Measurements from ENCODE around the gene ZC3H10. TPM values are rescaled to one million over a fixed set of nuclear protein-coding genes. Genes with fewer than 3 reads are reported as not detected.
"Not testable (repeated sequence)": the region's sequence is repeated elsewhere in the genome, so short reads cannot be mapped to it uniquely, and the experiment has no call there.

The ZC3H10 gene
- polyA plus RNA-seq, 1 experiment, result 1.6 TPM

GRCh38 chr12:56115329-56115728 is 2.7 kb upstream of the ZC3H10 start:
- ChIA-PET POLR2A (interaction anchor here (0.7 to 1.3 kb wide), 2 partner anchors 11 to 176 kb away, joined by 5 to 12 read pairs; partner anchors contain the start of gene PA2G4), CTCF (interaction anchor here (1.4 kb wide), 1 partner anchor 8 kb away, joined by 4 read pairs; no protein-coding TSS in a partner anchor)
- Histone ChIP-seq H3K36me3 (ENCODE audit: control insufficient read depth, insufficient read depth, low read length) (peaks cover 13% of the 10 kb centered on the region), H3K27me3 (ENCODE audit: control insufficient read depth, insufficient read depth, low read length) (no peaks in the 10 kb centered on the region), H3K4me3 (ENCODE audit: low read depth, low read length) (peak overlapping the region; percentile 71)
- DNase-seq (ENCODE audit: low read depth), result no peak
- TF ChIP-seq, protein P1, sequence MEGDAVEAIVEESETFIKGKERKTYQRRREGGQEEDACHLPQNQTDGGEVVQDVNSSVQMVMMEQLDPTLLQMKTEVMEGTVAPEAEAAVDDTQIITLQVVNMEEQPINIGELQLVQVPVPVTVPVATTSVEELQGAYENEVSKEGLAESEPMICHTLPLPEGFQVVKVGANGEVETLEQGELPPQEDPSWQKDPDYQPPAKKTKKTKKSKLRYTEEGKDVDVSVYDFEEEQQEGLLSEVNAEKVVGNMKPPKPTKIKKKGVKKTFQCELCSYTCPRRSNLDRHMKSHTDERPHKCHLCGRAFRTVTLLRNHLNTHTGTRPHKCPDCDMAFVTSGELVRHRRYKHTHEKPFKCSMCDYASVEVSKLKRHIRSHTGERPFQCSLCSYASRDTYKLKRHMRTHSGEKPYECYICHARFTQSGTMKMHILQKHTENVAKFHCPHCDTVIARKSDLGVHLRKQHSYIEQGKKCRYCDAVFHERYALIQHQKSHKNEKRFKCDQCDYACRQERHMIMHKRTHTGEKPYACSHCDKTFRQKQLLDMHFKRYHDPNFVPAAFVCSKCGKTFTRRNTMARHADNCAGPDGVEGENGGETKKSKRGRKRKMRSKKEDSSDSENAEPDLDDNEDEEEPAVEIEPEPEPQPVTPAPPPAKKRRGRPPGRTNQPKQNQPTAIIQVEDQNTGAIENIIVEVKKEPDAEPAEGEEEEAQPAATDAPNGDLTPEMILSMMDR (IDR thresholded peaks at IDR 0.05; ENCODE audit: insufficient read depth, low read depth, low read length), result no peak

DNA sequence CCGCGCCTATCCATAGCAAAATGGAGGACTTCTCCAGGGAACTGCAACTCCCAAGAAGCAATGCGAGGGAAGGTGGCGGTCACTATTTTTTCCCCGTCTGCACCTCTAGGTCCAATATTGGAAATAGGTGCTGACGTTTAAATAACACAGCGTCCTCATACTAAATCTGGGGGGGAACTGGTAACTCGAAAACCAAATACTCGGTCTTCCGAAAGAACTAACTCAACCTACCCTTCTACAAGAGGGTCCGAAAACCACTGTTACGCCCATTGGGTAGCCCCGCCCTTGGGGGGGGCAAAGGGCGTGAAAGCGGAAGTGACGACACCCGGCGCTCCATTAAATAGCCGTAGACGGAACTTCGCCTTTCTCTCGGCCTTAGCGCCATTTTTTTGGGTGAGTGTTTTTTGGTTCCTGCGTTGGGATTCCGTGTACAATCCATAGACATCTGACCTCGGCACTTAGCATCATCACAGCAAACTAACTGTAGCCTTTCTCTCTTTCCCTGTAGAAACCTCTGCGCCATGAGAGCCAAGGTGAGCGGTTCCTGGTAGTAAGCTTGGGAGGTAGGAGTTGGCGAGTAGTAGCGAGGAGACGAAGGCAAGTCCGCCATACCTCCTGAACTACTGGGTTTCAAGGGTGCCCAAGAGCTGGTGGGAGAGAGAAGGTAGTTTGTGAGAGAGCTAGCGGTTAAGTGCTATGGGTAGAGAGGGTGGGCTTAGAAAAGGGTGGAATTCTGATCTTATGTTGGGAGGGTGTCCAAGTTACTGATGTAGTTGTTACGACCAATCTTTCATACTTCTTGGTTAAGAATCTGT is 1.6 kb upstream of the ZC3H10 start, which contains the start of gene RPL41:
RPL41 (plus strand) TSS at position 367 of the 815 bp plus-strand sequence.
- POLR2A ChIA-PET, result interaction anchor here (0.7 to 2.1 kb wide), 3 partner anchors 12 to 177 kb away, joined by 5 to 13 read pairs (median 12); partner anchors contain the start of gene PA2G4
- Histone ChIP-seq H3K36me3 (ENCODE audit: control insufficient read depth, insufficient read depth, low read length) (peaks cover 13% of the 10 kb centered on the region), H3K4me3 (ENCODE audit: low read depth, low read length) (peak within 1 kb of the TSS; percentile 71), H3K27me3 (ENCODE audit: control insufficient read depth, insufficient read depth, low read length) (no peaks in the 10 kb centered on the region)
- TF ChIP-seq, protein P1 (IDR thresholded peaks at IDR 0.05; ENCODE audit: insufficient read depth, low read depth, low read length), result no peak
- peak; percentile 64 for DNase-seq (ENCODE audit: low read depth)
- CTCF ChIA-PET, result interaction anchor here (1.0 to 6.8 kb wide), 5 partner anchors 9 to 73 kb away, joined by 4 to 134 read pairs (median 8); partner anchors contain the start of genes ESYT1, PA2G4 and SMARCC2

- POLR2A ChIA-PET, result interaction anchor here (1.9 to 2.1 kb wide), 2 partner anchors 13 to 105 kb away, joined by 8 to 13 read pairs; partner anchors contain the start of genes PA2G4 and RNF41
- not testable (repeated sequence) for DNase-seq (ENCODE audit: low read depth)
- CTCF ChIA-PET, result interaction anchor here (1.0 to 6.8 kb wide), 6 partner anchors 9 to 73 kb away, joined by 3 to 134 read pairs (median 19); partner anchors contain the start of genes ESYT1, MYL6, PA2G4 and SMARCC2
Measured at GRCh38 chr12:56117082-56117706, 872 bp upstream of the ZC3H10 start.

DNA sequence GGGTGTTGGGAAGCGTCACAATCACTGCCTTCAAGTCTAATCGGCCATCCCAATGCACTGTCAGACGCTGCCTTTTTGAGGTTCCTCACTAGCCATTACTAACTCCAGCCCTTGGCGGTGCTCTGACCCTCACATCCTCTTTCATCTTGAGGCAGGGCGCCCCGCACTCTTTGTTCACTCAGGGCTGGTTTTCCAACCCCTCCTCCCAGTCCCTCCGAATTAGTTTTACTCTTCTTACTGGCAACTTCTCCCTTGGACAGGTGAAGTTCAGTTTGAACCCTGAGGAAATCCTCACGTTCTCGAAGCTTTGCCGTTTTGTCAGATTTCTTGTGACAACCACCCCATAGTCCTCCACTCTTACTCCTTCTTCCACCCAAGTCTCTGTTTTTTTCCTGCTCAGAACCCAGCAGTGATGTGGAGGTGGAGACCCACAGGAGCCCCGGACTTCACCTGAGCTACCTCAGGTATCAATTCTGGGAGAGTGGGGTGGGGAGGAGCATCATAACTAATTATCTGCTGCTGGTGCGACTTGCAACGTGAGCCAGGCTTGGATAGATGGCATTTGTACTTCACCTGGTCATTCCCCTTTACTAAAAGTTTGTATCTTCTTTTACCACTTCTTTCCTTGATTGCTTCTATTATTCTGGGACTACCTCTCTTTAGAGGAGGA is 757 bp downstream of the ZC3H10 start:
- peaks cover 10% of the 10 kb centered on the region for H3K36me3 ChIP-seq (ENCODE audit: control insufficient read depth, insufficient read depth, low read length)
- no peaks in the 10 kb centered on the region for H3K27me3 ChIP-seq (ENCODE audit: control insufficient read depth, insufficient read depth, low read length)
- H3K4me3 ChIP-seq (ENCODE audit: low read depth, low read length), result peak overlapping the region; percentile 72
- ChIA-PET CTCF (interaction anchor here (0.6 to 6.8 kb wide), 31 partner anchors 8 to 345 kb away, joined by 3 to 134 read pairs (median 5); partner anchors contain the start of genes ANKRD52, CNPY2, COQ10A and CS), POLR2A (interaction anchor here (0.6 to 2.1 kb wide), 9 partner anchors 9 to 148 kb away, joined by 3 to 13 read pairs (median 6); partner anchors contain the start of genes ESYT1, MYL6, PA2G4 and RNF41)
- TF ChIP-seq, protein P1 (IDR thresholded peaks at IDR 0.05; ENCODE audit: insufficient read depth, low read depth, low read length), result no peak
- no peak for DNase-seq (ENCODE audit: low read depth)

More at GRCh38 chr12:56117082-56117706, 872 bp upstream of the ZC3H10 start:
- H3K27me3 ChIP-seq (ENCODE audit: control insufficient read depth, insufficient read depth, low read length), result not testable (repeated sequence)
- H3K36me3 ChIP-seq (ENCODE audit: control insufficient read depth, insufficient read depth, low read length), result peaks cover 14% of the 10 kb centered on the region
- H3K4me3 ChIP-seq (ENCODE audit: low read depth, low read length), result peak overlapping the region; percentile 72

DNA sequence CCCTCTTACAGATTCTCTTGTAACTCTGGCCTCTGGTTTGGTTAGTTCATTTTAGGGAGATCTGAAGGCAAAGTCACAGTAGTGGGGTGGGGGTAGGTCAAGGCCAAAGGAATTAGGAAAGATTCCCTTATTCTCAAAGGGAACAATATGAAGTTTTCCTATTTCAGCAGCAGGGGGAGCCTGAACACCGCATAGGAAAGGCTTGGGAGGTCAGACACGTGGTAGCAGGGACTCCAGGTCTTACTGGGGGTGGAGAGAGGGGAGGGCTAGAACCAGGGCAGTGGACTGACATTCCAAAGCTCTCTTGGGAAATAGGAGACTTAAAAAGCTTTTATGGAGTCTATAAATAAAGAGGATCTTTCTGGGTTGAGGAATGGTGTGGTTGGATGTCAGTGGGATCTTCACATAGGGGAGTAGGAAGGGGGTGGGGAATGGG is 1.3 kb downstream of the ZC3H10 start:
- POLR2A ChIA-PET, result interaction anchor here (0.6 to 1.9 kb wide), 6 partner anchors 8 to 103 kb away, joined by 3 to 8 read pairs (median 6); partner anchors contain the start of genes ESYT1, PA2G4 and RNF41
- peak; percentile 87 for DNase-seq (ENCODE audit: low read depth)
- H3K4me3 ChIP-seq (ENCODE audit: low read depth, low read length), result no peak overlapping the region
- TF ChIP-seq, protein P1 (IDR thresholded peaks at IDR 0.05; ENCODE audit: insufficient read depth, low read depth, low read length), result peak; percentile 79
- peaks cover 10% of the 10 kb centered on the region for H3K36me3 ChIP-seq (ENCODE audit: control insufficient read depth, insufficient read depth, low read length)
- CTCF ChIA-PET, result interaction anchor here (0.7 to 6.8 kb wide), 34 partner anchors 9 to 344 kb away, joined by 3 to 134 read pairs (median 5); partner anchors contain the start of genes ANKRD52, CNPY2, COQ10A and CS
- H3K27me3 ChIP-seq (ENCODE audit: control insufficient read depth, insufficient read depth, low read length), result no peaks in the 10 kb centered on the region

All from BJ (cell line).